Measurements from ENCODE around the gene LCN12.

Gene LCN12, protein sequence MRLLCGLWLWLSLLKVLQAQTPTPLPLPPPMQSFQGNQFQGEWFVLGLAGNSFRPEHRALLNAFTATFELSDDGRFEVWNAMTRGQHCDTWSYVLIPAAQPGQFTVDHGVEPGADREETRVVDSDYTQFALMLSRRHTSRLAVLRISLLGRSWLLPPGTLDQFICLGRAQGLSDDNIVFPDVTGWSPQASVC

DNA sequence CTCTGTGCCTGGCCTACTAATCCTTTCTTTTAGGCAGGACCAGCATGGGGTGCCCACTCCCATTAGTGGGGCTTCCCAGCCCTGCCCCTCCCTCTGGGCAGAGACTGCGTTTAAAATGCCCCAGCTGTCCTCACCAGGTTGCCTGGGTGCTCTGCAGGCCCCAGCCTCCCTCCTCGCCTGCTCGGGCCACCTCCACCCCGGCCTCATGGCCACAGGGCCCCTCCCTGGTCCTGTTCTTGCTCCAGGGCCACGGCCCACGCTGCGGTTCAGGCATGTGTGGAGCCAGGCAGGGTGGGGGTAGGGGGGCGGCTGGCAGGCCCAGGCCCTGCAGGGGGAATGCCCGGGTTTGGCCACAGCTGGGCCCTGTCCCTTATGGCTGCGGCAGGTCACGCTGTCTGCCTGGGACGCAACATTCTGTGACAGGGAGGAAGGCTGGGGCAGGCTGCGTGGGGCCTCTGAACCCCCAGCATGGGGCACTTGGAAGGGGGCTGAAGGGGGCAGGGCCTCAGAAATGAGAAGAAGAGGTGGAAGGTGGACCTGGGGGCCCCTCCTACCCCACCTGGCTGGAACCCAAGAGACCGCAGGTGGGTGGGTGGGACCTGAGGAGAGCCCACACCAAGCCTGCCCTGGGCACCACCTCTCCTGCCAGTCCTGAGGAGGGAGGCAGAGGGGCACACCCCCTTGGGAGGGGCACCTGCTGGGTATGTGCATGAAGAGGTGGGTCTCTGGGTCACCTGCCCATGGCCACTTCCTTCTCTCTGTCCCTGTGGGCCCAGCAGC is at the start of gene LCN12:
Gene LCN12, plus strand, starts transcription at position 733 of the 780 bp plus-strand sequence. CDS start 55 bp downstream, outside the sequence.
- no peak for DNase-seq (ENCODE audit: low read depth)

DNA sequence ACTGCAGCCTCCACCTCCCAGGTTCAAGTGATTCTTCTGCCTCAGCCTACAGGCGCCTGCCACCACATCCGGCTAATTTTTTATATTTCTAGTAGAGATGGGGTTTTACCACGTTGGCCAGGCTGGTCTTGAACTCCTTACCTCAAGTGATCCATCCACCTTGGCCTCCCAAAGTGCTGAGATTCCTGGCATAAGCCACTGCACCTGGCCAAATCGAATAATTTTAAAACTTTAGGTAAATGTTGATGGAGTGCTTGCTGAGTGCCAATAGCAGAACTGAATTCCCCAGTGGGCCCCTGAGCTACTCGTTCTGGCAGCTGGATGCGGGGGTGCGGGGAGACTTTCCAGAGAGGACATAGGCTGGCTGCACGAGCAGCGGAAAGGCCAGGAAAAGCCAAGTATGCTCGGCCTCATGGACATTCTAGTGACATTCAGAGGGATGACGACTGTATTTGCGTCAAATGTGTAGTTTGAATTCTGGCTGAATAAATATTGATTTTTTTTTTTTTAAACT is 49.0 kb upstream of the LCN12 start:
- DNase-seq (ENCODE audit: low read depth): no peak

DNA sequence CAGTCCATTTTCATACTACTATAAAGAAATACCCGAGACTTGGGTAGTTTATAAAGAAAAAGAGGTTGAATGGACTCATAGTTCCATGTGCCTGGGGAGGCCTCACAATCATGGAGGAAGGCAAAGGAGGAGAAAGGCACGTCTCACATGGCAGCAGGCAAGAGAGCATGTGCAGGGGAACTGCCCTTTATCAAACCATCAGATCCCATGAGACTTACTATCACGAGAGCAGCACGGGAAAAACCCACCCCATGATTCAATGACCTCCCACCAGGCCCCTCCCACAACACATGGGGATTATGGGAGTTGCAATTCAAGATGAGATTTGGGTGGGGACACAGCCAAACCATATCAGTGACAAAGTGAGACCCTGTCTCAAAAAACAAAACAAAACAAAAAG is 45.8 kb upstream of the LCN12 start:
- no peak for DNase-seq (ENCODE audit: low read depth)

DNA sequence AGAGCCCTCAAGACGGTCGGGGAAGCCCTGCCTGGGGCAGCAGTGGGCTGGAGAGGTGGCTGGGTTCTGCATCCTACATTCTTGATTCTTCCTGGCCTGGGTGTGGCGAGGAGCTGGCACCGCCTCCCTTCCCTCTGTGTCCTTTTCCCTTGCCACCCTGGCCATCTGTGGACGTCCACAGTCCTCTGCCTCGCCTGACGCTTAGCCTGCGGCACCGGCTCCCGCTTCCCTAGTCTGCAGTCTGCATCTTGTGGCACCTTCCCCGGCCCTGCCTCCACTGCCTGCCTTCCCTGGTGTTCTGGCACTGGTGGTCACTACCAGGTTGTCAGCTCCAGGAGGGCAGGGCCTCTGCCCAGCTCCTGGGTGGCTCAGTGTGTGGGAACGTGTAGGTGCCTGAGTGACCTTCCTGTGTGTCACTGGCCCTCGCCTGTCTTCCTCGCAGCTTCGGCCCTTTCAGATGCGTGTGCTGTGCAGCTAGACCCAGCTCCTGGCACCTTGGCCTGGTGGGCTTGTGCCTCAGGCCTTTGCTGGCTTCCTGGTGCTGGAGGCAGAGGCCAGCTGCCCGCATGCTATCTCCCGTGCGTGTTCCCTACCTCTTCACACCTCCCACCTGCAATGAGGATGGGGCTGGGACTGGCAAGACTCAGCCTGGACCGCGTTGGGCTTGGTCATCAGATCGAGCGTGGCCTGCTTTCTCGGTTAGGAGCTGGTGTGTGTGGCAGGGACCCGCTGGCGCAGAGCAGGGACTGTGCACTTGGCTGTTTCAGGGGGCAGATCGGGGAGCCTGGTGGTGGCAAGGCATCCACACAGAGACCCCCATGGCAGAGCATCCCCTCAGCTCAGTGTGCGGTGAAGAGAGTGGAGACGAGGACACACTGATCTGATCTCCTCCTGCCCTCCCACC is 44.8 kb upstream of the LCN12 start:
- no peak for DNase-seq (ENCODE audit: low read depth)

DNA sequence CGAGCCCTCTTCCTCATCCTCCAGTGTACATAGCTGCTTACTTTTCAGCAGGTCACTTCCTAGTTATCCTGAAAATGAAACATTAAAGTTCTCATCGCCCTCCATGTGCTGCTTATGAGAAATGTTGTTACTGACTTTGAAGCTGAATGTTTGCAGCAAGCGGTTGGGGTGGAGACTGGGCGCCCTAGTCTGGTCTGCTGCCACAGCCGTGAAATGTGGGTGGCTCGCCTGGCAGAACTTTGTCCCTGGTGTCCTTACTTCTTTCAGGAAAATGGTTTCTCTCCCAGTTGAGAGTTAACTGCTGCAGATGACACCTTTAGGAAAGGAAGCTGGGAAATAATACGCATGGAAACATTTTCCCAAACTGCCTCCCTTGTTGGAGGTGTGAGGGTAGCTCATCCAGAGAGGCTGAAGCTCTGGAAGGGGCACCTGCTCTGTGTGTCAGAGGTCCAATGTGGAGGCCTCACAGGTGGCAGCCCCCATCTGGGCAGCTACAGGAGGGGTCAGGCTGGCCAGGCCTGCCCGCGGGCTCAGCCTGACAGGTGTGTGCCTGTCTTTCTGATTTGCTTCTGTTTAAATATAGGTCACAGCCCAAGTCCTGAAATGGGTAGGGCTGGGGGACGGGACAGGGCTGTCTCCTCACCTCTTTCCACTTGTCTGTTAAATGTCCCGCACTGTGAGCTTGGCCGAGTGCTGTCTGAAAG is 41.7 kb upstream of the LCN12 start:
- no peak for DNase-seq (ENCODE audit: low read depth)

DNA sequence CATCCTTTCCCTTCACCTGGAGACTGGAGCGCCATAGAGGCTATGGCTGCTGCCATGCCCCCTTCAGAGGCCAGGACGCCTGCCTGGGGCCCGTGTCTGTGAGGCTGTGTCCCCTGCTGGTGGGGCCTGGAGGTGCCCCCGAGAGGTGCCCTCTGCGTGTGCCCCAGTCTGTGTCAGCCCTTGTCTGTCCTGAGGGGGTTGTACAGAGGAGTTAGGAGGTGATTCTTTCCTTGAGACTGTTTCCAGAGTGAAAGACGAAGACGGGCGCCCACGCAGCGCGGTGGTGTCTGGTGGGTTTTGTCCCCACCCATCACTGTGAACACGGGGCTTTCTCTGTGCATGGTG is 41.2 kb upstream of the LCN12 start:
- DNase-seq (ENCODE audit: low read depth): no peak

DNA sequence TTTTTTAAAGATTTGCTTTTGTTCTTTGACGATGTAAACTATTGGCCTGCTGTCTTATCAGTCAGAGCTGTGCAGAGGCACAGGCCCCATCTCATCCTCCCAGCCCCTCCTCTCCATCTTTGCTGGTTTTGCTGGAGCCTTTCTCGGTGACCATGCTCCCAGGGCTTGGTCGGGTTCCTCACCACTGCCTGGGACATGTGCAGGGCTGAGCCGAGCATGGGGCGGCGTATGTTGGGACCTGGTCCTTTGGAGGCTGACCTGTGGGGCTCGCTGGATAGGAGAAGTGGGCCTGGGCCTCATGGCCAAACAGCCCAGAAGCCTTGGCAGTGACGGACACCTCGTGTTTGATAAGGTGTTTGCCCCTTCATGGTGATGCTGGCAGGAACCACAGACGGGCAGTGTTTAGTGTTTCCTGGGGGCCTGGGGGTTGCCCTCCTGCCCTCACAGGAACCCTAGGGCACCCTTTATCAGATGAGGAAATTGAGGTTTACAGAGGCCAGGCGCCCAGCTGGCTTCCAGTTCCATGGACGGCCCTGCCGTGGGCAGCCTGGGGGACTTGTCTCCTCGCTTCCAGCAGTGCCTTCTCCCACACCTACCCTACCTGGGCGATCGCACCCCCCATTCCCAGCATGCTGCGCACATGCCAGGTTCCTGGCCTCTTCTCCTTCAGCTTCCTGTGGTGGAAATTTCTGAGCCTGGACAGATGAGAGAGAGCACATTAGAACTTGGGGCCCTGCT is 38.2 kb upstream of the LCN12 start:
- DNase-seq (ENCODE audit: low read depth): no peak

DNA sequence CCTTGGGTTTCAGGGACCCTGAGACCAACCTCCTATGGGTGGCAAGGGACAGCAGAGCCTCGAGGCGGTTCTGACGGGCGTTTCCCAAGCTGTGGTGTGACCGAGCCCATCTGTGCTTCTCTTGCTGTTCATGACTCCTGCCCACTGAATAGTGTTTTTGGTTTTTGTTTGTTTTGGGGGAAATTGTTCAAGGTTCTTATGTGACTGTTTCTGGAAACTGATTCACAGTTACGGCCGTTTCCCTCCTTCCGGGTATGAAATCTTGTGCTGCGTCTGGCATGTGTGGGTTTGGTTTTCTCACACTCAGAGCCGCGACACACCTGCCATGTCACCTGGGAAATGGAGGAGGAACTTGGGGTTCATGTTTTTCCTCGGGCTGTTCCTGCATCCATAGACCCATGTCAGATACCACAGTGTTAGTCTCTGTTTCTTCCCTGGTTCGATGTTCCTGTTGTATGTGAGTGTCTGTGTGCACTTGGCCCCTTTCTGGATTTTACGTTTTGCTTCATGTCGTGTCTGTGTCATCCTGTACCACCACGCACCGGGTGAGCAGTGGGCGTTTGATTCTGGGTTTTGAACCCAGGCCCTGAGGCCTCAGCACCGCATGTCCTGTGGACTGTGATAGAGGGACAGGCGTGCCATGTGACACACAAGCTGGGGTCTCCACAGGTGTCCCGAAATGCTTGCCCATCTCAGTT is 36.3 kb upstream of the LCN12 start:
- no peak for DNase-seq (ENCODE audit: low read depth)

DNA sequence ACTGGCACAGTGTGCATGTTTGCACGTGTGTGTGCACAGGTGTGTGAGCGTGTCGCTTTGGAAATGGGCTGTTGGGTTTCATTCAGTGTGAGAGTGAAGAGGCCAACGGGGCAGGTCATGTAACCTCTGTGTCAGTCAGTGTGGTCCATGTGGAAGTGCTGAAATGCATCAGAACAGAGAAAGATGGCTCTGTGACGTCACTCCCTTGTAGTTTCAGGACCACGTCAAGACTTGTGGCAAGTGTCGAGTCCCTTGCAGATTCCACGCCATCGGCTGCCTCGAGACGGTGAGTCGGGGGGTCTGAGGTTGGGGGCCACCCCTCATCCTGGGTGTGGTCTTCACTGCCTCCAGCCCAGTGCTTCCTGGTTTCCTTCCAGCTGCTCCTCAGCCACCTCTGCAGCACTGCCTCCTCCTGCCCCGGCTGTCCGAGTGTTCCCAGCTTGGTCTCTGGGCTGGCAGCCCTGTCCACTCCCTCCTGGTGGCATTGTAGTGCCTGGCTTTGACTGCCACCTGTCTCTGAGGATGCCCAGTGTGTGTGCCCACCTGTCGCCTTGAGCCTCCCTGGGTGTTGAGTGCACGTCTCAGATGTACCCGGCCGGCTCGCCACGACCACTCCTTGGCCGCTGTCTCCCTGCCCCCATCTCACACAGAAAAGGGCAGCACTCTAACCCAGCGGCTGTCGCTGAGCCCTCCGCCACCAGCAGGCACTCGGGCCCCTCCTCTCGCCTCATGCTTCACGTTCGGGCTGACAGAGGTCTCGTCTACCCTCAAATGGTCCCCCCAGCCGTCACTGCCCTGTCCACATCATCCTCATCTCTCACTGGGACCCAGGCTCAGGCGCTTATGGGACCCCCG is 35.5 kb upstream of the LCN12 start:
- no peak for DNase-seq (ENCODE audit: low read depth)

DNA sequence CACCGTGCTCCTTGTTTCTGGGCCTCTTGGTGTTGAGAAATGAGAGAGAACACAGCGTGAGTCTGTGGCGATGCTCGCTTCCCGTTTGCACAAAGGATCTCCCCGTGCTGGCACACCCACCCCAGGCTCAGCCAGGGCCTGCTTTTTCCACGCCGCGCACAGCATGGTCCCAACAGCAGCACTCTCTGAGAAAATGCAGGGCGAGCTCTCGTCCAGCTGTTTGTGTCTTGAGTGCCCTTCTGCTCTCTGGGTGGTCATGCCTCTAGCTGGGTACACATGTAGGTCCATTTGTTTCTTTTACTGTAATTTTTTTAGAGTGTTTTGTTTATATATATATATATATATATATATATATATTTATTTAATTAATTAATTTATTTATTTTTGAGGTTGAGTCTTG is 34.2 kb upstream of the LCN12 start:
- no peak for DNase-seq (ENCODE audit: low read depth)

DNA sequence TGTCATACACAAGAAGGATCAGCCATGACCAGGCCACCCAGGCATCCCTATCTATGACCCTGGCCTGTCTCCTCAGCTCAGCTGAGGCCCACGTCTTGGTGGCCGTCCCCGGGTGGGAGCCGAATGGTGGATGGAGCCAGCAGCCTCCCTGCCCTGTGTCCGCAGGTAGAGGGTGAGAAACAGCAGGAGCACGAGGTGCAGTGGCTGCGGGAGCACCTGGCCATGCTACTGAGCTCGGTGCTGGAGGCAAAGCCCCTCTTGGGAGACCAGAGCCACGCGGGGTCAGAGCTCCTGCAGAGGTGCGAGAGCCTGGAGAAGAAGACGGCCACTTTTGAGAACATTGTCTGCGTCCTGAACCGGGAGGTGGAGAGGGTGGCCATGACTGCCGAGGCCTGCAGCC is 32.0 kb upstream of the LCN12 start:
- DNase-seq (ENCODE audit: low read depth): no peak

DNA sequence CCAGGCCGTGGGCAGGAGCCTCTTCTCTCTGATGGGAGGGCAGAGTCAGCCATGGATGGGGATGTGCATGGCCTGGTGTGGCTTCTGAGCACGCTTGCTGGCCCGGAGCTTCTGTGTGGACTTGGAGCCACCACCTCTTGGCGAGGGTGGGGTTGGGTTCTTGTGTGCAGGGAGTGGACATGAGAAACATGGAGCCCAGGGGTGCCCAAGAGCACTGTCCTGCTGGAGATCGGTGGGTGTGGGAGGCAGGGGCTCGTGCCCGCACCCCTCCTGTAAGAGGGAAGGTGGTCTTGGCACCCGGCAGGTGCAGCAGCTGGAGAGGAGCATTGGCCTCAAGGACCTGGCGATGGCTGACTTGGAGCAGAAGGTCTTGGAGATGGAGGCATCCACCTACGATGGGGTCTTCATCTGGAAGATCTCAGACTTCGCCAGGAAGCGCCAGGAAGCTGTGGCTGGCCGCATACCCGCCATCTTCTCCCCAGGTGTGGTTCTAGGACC is 31.3 kb upstream of the LCN12 start:
- no peak for DNase-seq (ENCODE audit: low read depth)

DNA sequence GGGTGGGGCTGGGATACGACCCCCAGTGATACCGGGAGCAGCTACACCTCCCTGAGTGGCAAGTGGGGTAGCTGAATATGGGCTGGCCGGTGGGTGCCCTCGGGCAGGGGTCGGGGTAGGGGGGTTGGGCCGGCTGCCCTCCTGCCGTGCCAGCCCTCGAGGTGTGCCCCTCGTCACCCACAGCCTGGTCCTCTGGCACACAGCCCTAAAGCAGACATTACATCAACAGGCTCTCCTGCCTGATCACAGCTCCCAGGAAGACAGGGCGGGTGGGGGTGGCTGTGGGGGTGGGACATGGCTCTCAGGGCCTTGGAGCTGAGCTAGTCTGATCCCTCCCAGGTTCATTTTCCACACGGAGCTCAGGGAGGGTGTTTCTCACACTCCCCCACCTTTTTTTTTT is 30.8 kb upstream of the LCN12 start:
- no peak for DNase-seq (ENCODE audit: low read depth)

DNA sequence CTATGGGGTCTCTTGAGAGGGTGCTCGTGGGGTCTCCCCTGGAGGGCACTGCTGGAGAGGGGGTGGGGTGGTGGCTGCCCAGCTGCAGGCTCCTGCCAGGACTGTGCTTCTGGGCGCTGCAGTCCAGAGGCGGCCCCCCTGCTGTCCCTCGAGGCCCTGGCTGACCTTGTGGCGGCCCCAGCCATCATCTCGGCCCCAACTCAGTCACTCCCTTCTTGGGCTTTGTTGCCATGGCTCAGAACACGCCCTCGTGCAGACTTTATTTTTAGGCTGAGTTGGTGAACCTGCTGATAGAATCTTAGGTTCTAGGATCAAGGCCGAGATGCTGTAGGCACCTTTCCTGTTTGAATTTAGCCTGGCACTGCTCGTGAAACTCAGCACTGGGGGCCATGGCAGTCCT is 30.4 kb upstream of the LCN12 start:
- no peak for DNase-seq (ENCODE audit: low read depth)

DNA sequence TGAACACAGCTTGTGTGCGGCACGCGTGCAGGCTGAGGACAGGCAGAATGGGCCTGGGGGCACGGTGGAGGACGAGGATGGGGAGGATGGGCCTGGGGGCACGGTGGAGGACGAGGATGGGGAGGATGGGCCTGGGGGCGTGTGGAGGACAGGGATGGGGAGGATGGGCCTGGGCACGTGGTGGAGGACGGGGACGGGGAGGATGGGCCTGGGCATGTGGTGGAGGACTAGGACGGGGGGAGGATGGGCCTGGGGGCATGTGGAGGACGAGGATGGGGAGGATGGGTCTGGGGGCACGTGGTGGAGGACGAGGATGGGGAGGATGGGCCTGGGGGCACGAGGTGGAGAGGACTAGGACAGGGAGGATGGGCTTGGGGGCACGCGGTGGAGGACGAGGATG is 29.5 kb upstream of the LCN12 start:
- no peak for DNase-seq (ENCODE audit: low read depth)

DNA sequence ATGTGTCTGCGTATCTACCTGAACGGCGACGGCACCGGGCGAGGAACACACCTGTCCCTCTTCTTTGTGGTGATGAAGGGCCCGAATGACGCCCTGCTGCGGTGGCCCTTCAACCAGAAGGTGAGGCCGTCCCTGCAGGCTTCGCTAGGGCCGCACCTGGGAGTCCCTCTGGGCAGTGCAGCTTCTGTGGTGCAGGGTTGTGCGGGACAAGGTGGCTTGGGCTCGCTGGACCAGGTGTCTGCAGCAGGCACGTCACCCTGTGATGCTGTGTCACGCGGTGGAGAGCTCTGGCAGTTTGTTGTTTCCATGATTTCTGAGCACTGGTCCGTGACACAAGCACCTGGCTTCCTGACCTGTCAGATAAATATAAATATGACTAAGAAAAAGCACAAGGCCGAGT is 28.2 kb upstream of the LCN12 start:
- DNase-seq (ENCODE audit: low read depth): no peak

DNA sequence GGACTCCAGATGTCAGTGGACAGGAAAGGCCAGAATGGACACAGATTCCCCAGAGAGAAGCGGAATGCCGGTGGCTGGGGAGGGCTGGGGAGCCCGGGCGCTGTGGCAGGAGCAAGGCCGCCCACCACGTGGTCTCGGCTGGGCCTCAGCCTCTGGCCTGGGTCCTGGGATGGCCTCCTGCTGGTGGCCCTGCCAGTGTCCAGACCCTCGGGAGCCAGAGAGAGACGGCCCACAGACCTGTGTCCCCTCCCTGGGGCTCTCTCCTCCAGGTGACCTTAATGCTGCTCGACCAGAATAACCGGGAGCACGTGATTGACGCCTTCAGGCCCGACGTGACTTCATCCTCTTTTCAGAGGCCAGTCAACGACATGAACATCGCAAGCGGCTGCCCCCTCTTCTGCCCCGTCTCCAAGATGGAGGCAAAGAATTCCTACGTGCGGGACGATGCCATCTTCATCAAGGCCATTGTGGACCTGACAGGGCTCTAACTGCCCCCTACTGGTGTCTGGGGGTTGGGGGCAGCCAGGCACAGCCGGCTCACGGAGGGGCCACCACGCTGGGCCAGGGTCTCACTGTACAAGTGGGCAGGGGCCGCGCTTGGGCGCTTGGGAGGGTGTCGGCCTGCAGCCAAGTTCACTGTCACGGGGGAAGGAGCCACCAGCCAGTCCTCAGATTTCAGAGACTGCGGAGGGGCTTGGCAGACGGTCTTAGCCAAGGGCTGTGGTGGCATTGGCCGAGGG is 26.5 kb upstream of the LCN12 start:
- DNase-seq (ENCODE audit: low read depth): no peak

DNA sequence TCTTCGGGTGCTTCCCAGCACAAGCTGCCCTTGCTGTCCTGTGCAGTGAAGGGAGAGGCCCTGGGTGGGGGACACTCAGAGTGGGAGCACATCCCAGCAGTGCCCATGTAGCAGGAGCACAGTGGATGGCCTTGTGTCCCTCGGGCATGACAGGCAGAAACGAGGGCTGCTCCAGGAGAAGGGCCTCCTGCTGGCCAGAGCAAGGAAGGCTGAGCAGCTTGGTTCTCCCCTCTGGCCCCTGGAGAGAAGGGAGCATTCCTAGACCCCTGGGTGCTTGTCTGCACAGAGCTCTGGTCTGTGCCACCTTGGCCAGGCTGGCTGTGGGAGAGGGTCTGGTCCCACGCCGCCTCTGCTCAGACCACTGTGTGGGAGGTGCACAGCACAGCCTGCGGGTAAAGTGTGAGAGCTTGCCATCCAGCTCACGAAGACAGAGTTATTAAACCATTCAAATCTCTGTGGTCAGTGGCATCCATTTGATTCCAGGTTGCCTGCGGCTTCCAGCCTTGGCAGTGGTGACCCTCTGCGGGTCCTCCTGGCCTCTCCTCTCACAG is 25.8 kb upstream of the LCN12 start:
- no peak for DNase-seq (ENCODE audit: low read depth)

DNA sequence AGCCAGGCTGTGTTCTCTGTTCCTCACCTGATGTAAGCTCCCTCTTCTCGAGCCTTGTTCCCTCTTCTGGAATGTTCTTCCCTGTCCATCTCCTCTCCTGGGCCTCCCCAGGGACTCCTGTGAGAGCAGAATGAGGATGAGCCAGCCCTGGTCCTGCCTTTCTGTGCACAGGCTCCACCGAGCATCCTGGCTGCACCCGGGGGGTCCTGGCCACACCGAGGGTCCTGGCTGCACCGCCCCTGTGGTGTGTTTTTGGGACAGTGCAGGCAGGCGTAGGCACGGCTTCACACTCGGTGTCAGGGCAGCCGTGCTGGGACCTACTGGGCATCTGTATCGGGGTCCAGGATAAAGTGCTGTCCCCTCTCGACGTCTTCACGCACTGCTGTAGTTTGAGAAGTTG is 25.3 kb upstream of the LCN12 start:
- DNase-seq (ENCODE audit: low read depth): no peak

Data from activated T-helper 9 cell treated with anti-CD3 and anti-CD28 coated beads, Interleukin-2, amount 50 U/mL, for 16 hours (primary cell).